Left ventricle myocardium inferior (tissue), 1 donor: Measurements from ENCODE around the gene ZBTB3. TPM values are rescaled to one million over a fixed set of nuclear protein-coding genes. Genes with fewer than 3 reads are reported as not detected.

Experiments
- DNase-seq: peaks from one replicate; pipeline ENCODE4 v3.0.0-alpha.2; 2020
- H3K27ac ChIP-seq: fragments of 200-600 bp; replicated peaks from 2 replicates; pipeline ENCODE4 v1.8.0; 2021
- H3K27me3 ChIP-seq: fragments of 200-600 bp; 2 replicates; pipeline ENCODE4 v1.8.0; 2021; ENCODE audit warnings: low read depth
- H3K36me3 ChIP-seq: fragments of 200-600 bp; 2 replicates; pipeline ENCODE4 v1.8.0; 2021
- H3K4me1 ChIP-seq: fragments of 200-600 bp; 2 replicates; pipeline ENCODE4 v1.8.0; 2021
- H3K4me3 ChIP-seq: fragments of 200-600 bp; 2 replicates; pipeline ENCODE4 v1.8.0; 2021; ENCODE audit warnings: mild to moderate bottlenecking, moderate library complexity
- H3K9me3 ChIP-seq: fragments of 200-600 bp; replicated peaks from 2 replicates; pipeline ENCODE4 v1.8.0; 2021
- CTCF ChIP-seq: fragments of 200-600 bp; IDR thresholded peaks from 2 replicates; pipeline ENCODE4 v1.8.0; 2021; ENCODE audit warnings: antibody characterized with exemption, mild to moderate bottlenecking, borderline replicate concordance
- intact Hi-C: fragments of 100-400 bp; cut with micrococcal nuclease; formaldehyde crosslinking; loops from one replicate; pipeline ENCODE4 v1.11.0; 2022
- total RNA-seq: library from RNA; stranded (reverse); fragmentation: NEBNext Ultra II Directional; extraction: Animal tissue kit (Norgen Biotek cat#: 25700); gene quantifications from one replicate; pipeline ENCODE4 v1.2.1, GENCODE V29; 2021
- donor health status: DM: no; HTN: yes; CAD: no; lungs with severe emphysema.

Gene ZBTB3
- total RNA-seq, 1 donor from 2014 or later: 9.5 TPM

- intact Hi-C loops: loop anchor here (10.0 kb wide), 1 partner anchor 107 kb away; the partner anchor contains the start of genes STX5, TEX54 and WDR74
- H3K36me3 ChIP-seq: peaks cover 30% of the 10 kb centered on the region
- DNase-seq: peak; percentile 99
- no peaks in the 10 kb centered on the region for H3K27me3 ChIP-seq
- no peak for TF ChIP-seq CTCF
- H3K27ac ChIP-seq: peak within 1 kb of the TSS; percentile 95
- H3K4me1 ChIP-seq: peaks cover 86% of the 10 kb centered on the region
- H3K9me3 ChIP-seq: no peaks in the 10 kb centered on the region
- peak within 1 kb of the TSS; percentile 91 for H3K4me3 ChIP-seq
Observed at GRCh38 chr11:62727165-62727871, 26.6 kb downstream of the ZBTB3 start, which contains the start of gene HNRNPUL2. TSS of gene HNRNPUL2 (minus strand) at chr11:62727457. CDS start at chr11:62727156, 301 bp downstream.

GRCh38 chr11:62726915-62727164, 27.1 kb downstream of the ZBTB3 start:
- intact Hi-C loops: loop anchor here (10.0 kb wide), 1 partner anchor 108 kb away; the partner anchor contains the start of genes STX5, TEX54 and WDR74
- TF ChIP-seq CTCF: no peak
- Histone ChIP-seq H3K36me3 (peaks cover 34% of the 10 kb centered on the region), H3K27ac (peak overlapping the region; percentile 95), H3K4me3 (peak overlapping the region; percentile 91), H3K9me3 (no peaks in the 10 kb centered on the region), H3K4me1 (peaks cover 91% of the 10 kb centered on the region), H3K27me3 (no peaks in the 10 kb centered on the region)
- DNase-seq: no peak

DNA sequence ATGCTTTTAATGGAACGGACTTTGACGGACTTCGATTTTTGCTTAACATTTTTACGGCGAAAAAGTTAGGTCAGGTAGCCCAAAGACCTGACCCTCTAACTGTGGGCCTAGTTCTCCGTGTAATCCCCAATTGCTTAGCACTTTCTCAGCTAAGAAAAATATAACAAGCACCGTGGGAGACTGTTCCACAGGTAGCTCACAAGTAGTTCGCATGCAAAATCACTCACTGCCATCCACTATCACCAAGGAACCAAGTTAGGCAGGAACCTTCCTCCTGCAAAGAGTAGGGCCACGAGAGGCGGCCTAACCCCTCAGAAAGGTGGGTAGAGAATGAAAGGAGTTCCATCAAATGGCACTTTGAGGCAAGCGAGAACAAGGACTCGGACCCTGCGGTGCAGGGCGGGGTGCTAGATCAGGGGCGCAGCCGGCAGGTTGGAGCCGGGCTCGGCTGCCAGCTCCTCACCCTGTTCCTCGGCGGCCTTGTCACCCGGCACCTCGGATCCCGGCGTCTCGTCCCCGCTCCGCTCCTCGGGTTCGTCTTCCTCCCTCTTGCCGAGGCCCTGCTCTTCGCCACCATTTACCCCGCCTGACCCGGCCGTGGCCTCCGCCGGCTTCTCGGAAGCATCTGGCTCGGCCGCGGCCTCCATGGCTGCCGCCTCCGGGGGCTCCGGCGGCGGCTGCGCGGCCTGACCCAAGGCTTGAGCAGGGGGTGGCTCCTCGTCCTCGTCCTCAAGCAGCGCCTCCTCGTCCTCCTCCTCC, 27.6 kb downstream of the ZBTB3 start:
- Histone ChIP-seq H3K9me3 (no peaks in the 10 kb centered on the region), H3K4me1 (peaks cover 90% of the 10 kb centered on the region), H3K36me3 (peaks cover 36% of the 10 kb centered on the region), H3K27me3 (no peaks in the 10 kb centered on the region), H3K27ac (peak overlapping the region; percentile 95), H3K4me3 (peak overlapping the region; percentile 91)
- intact Hi-C loops: loop anchor here (10.0 kb wide), 1 partner anchor 108 kb away; the partner anchor contains the start of genes STX5, TEX54 and WDR74
- TF ChIP-seq CTCF: no peak
- DNase-seq: no peak

DNA sequence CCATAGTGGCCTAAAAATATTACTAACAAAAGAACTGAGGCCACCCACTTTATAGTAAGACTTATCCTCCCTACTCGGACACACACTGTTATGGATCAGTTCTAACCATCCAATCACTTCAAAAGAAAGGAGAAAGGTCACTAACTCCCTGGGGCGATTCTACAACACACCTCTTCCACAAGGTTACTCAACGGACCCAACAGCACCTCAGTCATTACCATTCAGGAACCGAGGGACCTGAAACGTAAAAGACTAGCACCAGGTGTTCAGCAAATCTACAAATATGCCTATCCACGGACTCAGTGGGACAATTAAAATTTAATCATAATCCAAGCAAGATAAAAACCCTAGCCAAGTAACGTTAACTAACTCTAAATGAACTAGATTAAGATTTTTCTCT, 28.3 kb downstream of the ZBTB3 start:
- Histone ChIP-seq H3K27ac (peak overlapping the region; percentile 95), H3K4me3 (peak overlapping the region; percentile 91), H3K36me3 (peaks cover 36% of the 10 kb centered on the region), H3K27me3 (no peaks in the 10 kb centered on the region), H3K4me1 (peaks cover 83% of the 10 kb centered on the region), H3K9me3 (no peaks in the 10 kb centered on the region)
- no peak for DNase-seq
- intact Hi-C loops: loop anchor here (10.0 kb wide), 1 partner anchor 109 kb away; the partner anchor contains the start of genes STX5, TEX54 and WDR74
- TF ChIP-seq CTCF: no peak

DNA sequence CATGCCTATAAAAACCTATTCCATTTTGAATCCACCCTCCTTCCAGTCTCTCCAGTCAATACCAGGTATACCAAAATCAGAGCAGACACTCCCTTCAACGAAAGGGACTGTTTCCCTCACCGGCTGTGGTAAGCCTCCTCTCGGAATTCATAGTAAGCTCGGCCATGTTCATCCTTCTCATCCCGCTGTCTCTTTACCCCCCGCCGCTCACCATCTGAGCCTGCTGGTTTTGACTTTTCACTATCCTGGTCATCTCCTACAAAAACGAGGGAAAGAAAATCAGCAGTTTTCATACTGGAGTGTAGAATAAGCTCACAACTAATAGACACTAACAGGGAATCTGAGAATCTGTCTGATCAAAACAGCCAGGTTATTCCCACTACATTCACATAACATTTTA, 29.8 kb downstream of the ZBTB3 start:
- intact Hi-C loops: loop anchor here (10.0 kb wide), 1 partner anchor 111 kb away; the partner anchor contains the start of genes STX5, TEX54 and WDR74
- H3K4me1 ChIP-seq: peaks cover 71% of the 10 kb centered on the region
- peaks cover 51% of the 10 kb centered on the region for H3K36me3 ChIP-seq
- H3K27ac ChIP-seq: peak overlapping the region; percentile 95
- no peaks in the 10 kb centered on the region for H3K27me3 ChIP-seq
- DNase-seq: no peak
- TF ChIP-seq CTCF: no peak
- H3K4me3 ChIP-seq: peak overlapping the region; percentile 91
- no peaks in the 10 kb centered on the region for H3K9me3 ChIP-seq
